ENCODE measurements around the gene STK32A.

STK32A gene

GRCh38 chr5:147305147-147305546, 70.3 kb downstream of the STK32A start:
- Mint-ChIP-seq H3K4me1 (no peaks in the 10 kb centered on the region), H3K36me3 (ENCODE audit: low read depth) (no peaks in the 10 kb centered on the region), H3K27me3 (peaks cover 3% of the 10 kb centered on the region), H3K9me3 (no peaks in the 10 kb centered on the region), H3K4me3 (no peak overlapping the region), H3K27ac (no peak overlapping the region)
- no peak for ATAC-seq
- no peak for DNase-seq

GRCh38 chr5:147306351-147306750, 71.5 kb downstream of the STK32A start:
- Mint-ChIP-seq H3K27me3 (no peaks in the 10 kb centered on the region), H3K9me3 (no peaks in the 10 kb centered on the region), H3K4me1 (no peaks in the 10 kb centered on the region), H3K4me3 (no peak overlapping the region), H3K36me3 (ENCODE audit: low read depth) (no peaks in the 10 kb centered on the region), H3K27ac (no peak overlapping the region)
- no peak for DNase-seq
- no peak for ATAC-seq

GRCh38 chr5:147307170-147307569, 72.3 kb downstream of the STK32A start:
- Mint-ChIP-seq H3K36me3 (ENCODE audit: low read depth) (no peaks in the 10 kb centered on the region), H3K27me3 (no peaks in the 10 kb centered on the region), H3K4me3 (no peak overlapping the region), H3K27ac (no peak overlapping the region), H3K9me3 (no peaks in the 10 kb centered on the region), H3K4me1 (no peaks in the 10 kb centered on the region)
- no peak for ATAC-seq
- DNase-seq = no peak

- H3K9me3 Mint-ChIP-seq = no peaks in the 10 kb centered on the region
- H3K27me3 Mint-ChIP-seq = no peaks in the 10 kb centered on the region
- DNase-seq (no peak), ATAC-seq (no peak)
- no peak overlapping the region for H3K27ac Mint-ChIP-seq
- H3K36me3 Mint-ChIP-seq (ENCODE audit: low read depth) = no peaks in the 10 kb centered on the region
- H3K4me3 Mint-ChIP-seq = no peak overlapping the region
- no peaks in the 10 kb centered on the region for H3K4me1 Mint-ChIP-seq
Measured at GRCh38 chr5:147309621-147310020, 74.8 kb downstream of the STK32A start.

GRCh38 chr5:147310059-147310704, 75.4 kb downstream of the STK32A start:
- Mint-ChIP-seq H3K27me3 (no peaks in the 10 kb centered on the region), H3K27ac (no peak overlapping the region), H3K36me3 (ENCODE audit: low read depth) (no peaks in the 10 kb centered on the region), H3K4me3 (no peak overlapping the region), H3K4me1 (no peaks in the 10 kb centered on the region), H3K9me3 (no peaks in the 10 kb centered on the region)
- DNase-seq (no peak), ATAC-seq (no peak)

GRCh38 chr5:147317978-147318684, 83.3 kb downstream of the STK32A start:
- Mint-ChIP-seq H3K4me3 (no peak overlapping the region), H3K36me3 (ENCODE audit: low read depth) (no peaks in the 10 kb centered on the region), H3K27ac (no peak overlapping the region), H3K9me3 (no peaks in the 10 kb centered on the region), H3K27me3 (no peaks in the 10 kb centered on the region), H3K4me1 (no peaks in the 10 kb centered on the region)
- no peak for DNase-seq
- no peak for ATAC-seq

GRCh38 chr5:147321569-147321968, 86.7 kb downstream of the STK32A start:
- no peaks in the 10 kb centered on the region for H3K9me3 Mint-ChIP-seq

GRCh38 chr5:147327421-147327820, 92.6 kb downstream of the STK32A start:
- Mint-ChIP-seq H3K4me3 (no peak overlapping the region), H3K9me3 (no peaks in the 10 kb centered on the region), H3K4me1 (no peaks in the 10 kb centered on the region), H3K36me3 (ENCODE audit: low read depth) (no peaks in the 10 kb centered on the region), H3K27ac (no peak overlapping the region), H3K27me3 (no peaks in the 10 kb centered on the region)
- no peak for ATAC-seq
- DNase-seq = no peak

More at GRCh38 chr5:147321569-147321968, 86.7 kb downstream of the STK32A start:
- DNase-seq (no peak), ATAC-seq (no peak)
- Mint-ChIP-seq H3K4me3 (no peak overlapping the region), H3K4me1 (no peaks in the 10 kb centered on the region), H3K27ac (no peak overlapping the region), H3K36me3 (ENCODE audit: low read depth) (no peaks in the 10 kb centered on the region), H3K27me3 (no peaks in the 10 kb centered on the region)

- no peaks in the 10 kb centered on the region for H3K4me1 Mint-ChIP-seq
- no peaks in the 10 kb centered on the region for H3K27me3 Mint-ChIP-seq
- DNase-seq (no peak), ATAC-seq (no peak)
- H3K4me3 Mint-ChIP-seq = no peak overlapping the region
- no peaks in the 10 kb centered on the region for H3K9me3 Mint-ChIP-seq
- H3K27ac Mint-ChIP-seq = no peak overlapping the region
- H3K36me3 Mint-ChIP-seq (ENCODE audit: low read depth) = no peaks in the 10 kb centered on the region
Measured at GRCh38 chr5:147327905-147328304, 93.1 kb downstream of the STK32A start.

GRCh38 chr5:147332658-147333057, 97.8 kb downstream of the STK32A start:
- DNase-seq (no peak), ATAC-seq (no peak)
- H3K4me1 Mint-ChIP-seq = no peaks in the 10 kb centered on the region
- H3K27me3 Mint-ChIP-seq = no peaks in the 10 kb centered on the region
- H3K9me3 Mint-ChIP-seq = no peaks in the 10 kb centered on the region
- no peak overlapping the region for H3K27ac Mint-ChIP-seq
- H3K4me3 Mint-ChIP-seq = no peak overlapping the region
- H3K36me3 Mint-ChIP-seq (ENCODE audit: low read depth) = no peaks in the 10 kb centered on the region

- no peak for DNase-seq
- H3K9me3 Mint-ChIP-seq = peaks cover 12% of the 10 kb centered on the region
- no peak for ATAC-seq
- H3K4me3 Mint-ChIP-seq = no peak overlapping the region
- no peaks in the 10 kb centered on the region for H3K36me3 Mint-ChIP-seq (ENCODE audit: low read depth)
- H3K4me1 Mint-ChIP-seq = no peaks in the 10 kb centered on the region
- H3K27me3 Mint-ChIP-seq = no peaks in the 10 kb centered on the region
- no peak overlapping the region for H3K27ac Mint-ChIP-seq
Measured at GRCh38 chr5:147336876-147337275, 102.0 kb downstream of the STK32A start.

- Mint-ChIP-seq H3K9me3 (peaks cover 12% of the 10 kb centered on the region), H3K4me1 (no peaks in the 10 kb centered on the region), H3K4me3 (no peak overlapping the region), H3K27ac (no peak overlapping the region), H3K36me3 (ENCODE audit: low read depth) (no peaks in the 10 kb centered on the region), H3K27me3 (no peaks in the 10 kb centered on the region)
- DNase-seq = no peak
- no peak for ATAC-seq
Measured at GRCh38 chr5:147339313-147339712, 104.5 kb downstream of the STK32A start.

GRCh38 chr5:147340941-147341340, 106.1 kb downstream of the STK32A start:
- H3K27me3 Mint-ChIP-seq = no peaks in the 10 kb centered on the region
- no peak for DNase-seq
- H3K4me1 Mint-ChIP-seq = no peaks in the 10 kb centered on the region
- ATAC-seq = no peak
- peaks cover 12% of the 10 kb centered on the region for H3K9me3 Mint-ChIP-seq
- no peaks in the 10 kb centered on the region for H3K36me3 Mint-ChIP-seq (ENCODE audit: low read depth)
- no peak overlapping the region for H3K4me3 Mint-ChIP-seq
- no peak overlapping the region for H3K27ac Mint-ChIP-seq

- DNase-seq (no peak), ATAC-seq (no peak)
- Mint-ChIP-seq H3K27me3 (no peaks in the 10 kb centered on the region), H3K9me3 (peaks cover 12% of the 10 kb centered on the region), H3K36me3 (ENCODE audit: low read depth) (no peaks in the 10 kb centered on the region), H3K4me3 (no peak overlapping the region), H3K4me1 (no peaks in the 10 kb centered on the region), H3K27ac (no peak overlapping the region)
Measured at GRCh38 chr5:147341345-147341744, 106.5 kb downstream of the STK32A start.

GRCh38 chr5:147344861-147345260, 110.0 kb downstream of the STK32A start:
- Mint-ChIP-seq H3K4me3 (no peak overlapping the region), H3K27ac (no peak overlapping the region), H3K27me3 (no peaks in the 10 kb centered on the region), H3K4me1 (no peaks in the 10 kb centered on the region), H3K36me3 (ENCODE audit: low read depth) (no peaks in the 10 kb centered on the region), H3K9me3 (peaks cover 4% of the 10 kb centered on the region)
- ATAC-seq = no peak
- no peak for DNase-seq
